Lower leg skin (tissue), 3 donors: ENCODE measurements around the gene FTO.

Source experiments
- POLR2A ChIP-seq, 2 donors: fragments of 450-650 bp; IDR thresholded peaks; one replicate each; pipeline ENCODE4 v1.6.1; 2016 to 2017; ENCODE audit warnings: antibody characterized with exemption in 2 of 2, mild to moderate bottlenecking in 1 of 2, moderate library complexity in 1 of 2
- TF ChIP-seq, protein P1 (sequence below), 3 donors: fragments of 450-650 bp; IDR thresholded peaks; one replicate each; pipeline ENCODE4 v1.5.1; 2016; ENCODE audit warnings: antibody characterized with exemption in 3 of 3, mild to moderate bottlenecking in 3 of 3, moderate library complexity in 2 of 3

DNA sequence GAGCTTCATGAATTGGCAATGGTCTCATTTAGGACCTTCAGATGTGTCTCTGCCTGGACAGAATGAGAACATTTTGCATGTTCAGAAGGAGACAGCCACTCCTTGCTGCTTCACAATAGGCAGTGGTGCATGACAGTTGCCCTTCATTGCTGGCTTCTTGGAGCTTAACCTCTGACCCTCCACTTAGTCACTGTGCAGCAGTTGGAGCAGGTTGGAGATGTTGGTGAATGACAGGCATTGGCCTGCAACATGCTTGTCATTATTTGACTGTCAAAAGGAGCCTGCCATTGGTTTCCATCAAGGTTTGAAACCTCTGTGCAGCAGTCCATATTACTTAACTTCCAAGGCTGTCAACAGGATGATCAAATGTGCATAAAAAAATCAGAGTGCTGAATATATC, 22.7 kb downstream of the FTO start:
- TF ChIP-seq POLR2A (IDR thresholded peaks at IDR 0.05) = no peak
- TF ChIP-seq, protein P1, sequence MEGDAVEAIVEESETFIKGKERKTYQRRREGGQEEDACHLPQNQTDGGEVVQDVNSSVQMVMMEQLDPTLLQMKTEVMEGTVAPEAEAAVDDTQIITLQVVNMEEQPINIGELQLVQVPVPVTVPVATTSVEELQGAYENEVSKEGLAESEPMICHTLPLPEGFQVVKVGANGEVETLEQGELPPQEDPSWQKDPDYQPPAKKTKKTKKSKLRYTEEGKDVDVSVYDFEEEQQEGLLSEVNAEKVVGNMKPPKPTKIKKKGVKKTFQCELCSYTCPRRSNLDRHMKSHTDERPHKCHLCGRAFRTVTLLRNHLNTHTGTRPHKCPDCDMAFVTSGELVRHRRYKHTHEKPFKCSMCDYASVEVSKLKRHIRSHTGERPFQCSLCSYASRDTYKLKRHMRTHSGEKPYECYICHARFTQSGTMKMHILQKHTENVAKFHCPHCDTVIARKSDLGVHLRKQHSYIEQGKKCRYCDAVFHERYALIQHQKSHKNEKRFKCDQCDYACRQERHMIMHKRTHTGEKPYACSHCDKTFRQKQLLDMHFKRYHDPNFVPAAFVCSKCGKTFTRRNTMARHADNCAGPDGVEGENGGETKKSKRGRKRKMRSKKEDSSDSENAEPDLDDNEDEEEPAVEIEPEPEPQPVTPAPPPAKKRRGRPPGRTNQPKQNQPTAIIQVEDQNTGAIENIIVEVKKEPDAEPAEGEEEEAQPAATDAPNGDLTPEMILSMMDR (IDR thresholded peaks at IDR 0.05) = no peak
